ENCODE measurements around the gene CAPN8.

DNA sequence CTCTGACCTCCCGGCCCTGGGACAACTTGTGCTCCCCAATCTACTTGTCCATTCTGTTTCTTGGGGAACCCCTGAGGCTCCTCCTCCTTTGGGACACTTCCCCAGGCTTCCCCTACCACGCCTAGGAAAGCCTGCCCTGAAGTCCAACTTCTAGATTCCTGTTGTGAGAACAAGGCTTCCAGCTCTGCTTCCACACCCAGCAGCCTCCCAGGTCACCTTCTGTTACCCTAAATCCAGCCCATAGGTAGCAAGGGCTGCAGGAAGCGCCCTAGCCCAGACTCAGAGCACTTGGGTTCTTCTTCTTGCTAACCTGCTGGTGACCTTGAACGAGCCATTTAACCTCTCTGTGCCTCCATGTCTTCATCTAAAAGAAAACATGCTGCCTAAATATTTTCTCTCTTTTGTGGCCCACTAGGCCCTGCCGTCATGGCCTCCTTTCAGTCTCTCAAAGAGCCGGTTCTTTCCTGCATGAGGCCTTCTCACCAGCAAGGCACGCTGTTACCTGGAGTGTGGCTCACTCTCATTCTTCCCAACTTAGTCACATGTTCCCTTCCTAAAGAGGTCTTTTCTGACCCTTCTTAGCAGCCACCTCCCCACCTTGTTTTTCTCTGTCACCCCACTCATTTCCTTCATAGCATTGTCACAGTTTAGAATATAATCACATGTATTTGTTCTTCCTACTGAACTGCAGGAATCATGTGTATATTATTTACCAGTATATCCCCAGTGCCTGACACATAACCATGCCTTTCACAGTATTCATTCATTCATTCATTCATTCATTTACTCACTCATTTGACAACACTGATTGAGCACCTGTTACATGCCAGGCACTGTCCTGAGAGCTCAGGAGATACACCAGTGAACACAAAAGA is 48.3 kb upstream of the CAPN8 start:
- TF ChIP-seq, protein P1, sequence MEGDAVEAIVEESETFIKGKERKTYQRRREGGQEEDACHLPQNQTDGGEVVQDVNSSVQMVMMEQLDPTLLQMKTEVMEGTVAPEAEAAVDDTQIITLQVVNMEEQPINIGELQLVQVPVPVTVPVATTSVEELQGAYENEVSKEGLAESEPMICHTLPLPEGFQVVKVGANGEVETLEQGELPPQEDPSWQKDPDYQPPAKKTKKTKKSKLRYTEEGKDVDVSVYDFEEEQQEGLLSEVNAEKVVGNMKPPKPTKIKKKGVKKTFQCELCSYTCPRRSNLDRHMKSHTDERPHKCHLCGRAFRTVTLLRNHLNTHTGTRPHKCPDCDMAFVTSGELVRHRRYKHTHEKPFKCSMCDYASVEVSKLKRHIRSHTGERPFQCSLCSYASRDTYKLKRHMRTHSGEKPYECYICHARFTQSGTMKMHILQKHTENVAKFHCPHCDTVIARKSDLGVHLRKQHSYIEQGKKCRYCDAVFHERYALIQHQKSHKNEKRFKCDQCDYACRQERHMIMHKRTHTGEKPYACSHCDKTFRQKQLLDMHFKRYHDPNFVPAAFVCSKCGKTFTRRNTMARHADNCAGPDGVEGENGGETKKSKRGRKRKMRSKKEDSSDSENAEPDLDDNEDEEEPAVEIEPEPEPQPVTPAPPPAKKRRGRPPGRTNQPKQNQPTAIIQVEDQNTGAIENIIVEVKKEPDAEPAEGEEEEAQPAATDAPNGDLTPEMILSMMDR (IDR thresholded peaks at IDR 0.05 in 2 of 3, conservative IDR thresholded peaks at IDR 0.05 in 1 of 3; ENCODE audit: borderline replicate concordance in 1 of 3, insufficient read depth in 1 of 3, low read depth in 2 of 3, low read length in 2 of 3) = no peak
- TF ChIP-seq YY1 (IDR thresholded peaks at IDR 0.05; ENCODE audit: extremely low read depth, insufficient replicate concordance, low read depth, low read length) = peak; percentile 67
- TF ChIP-seq POLR2A (IDR thresholded peaks at IDR 0.05; ENCODE audit: borderline replicate concordance, extremely low read depth, insufficient read depth, insufficient read length) = no peak
- no peak for TF ChIP-seq EZH2phosphoT487 (IDR thresholded peaks at IDR 0.05; ENCODE audit: borderline replicate concordance)
- TF ChIP-seq, protein P2, sequence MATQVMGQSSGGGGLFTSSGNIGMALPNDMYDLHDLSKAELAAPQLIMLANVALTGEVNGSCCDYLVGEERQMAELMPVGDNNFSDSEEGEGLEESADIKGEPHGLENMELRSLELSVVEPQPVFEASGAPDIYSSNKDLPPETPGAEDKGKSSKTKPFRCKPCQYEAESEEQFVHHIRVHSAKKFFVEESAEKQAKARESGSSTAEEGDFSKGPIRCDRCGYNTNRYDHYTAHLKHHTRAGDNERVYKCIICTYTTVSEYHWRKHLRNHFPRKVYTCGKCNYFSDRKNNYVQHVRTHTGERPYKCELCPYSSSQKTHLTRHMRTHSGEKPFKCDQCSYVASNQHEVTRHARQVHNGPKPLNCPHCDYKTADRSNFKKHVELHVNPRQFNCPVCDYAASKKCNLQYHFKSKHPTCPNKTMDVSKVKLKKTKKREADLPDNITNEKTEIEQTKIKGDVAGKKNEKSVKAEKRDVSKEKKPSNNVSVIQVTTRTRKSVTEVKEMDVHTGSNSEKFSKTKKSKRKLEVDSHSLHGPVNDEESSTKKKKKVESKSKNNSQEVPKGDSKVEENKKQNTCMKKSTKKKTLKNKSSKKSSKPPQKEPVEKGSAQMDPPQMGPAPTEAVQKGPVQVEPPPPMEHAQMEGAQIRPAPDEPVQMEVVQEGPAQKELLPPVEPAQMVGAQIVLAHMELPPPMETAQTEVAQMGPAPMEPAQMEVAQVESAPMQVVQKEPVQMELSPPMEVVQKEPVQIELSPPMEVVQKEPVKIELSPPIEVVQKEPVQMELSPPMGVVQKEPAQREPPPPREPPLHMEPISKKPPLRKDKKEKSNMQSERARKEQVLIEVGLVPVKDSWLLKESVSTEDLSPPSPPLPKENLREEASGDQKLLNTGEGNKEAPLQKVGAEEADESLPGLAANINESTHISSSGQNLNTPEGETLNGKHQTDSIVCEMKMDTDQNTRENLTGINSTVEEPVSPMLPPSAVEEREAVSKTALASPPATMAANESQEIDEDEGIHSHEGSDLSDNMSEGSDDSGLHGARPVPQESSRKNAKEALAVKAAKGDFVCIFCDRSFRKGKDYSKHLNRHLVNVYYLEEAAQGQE (IDR thresholded peaks at IDR 0.05; ENCODE audit: low read depth) = no peak
- TF ChIP-seq SRF (IDR thresholded peaks at IDR 0.05; ENCODE audit: low read depth) = no peak
- TF ChIP-seq ZNF274 (IDR thresholded peaks at IDR 0.05; ENCODE audit: low read depth, low read length) = no peak
- no peak for TF ChIP-seq FOSL1 (IDR thresholded peaks at IDR 0.05; ENCODE audit: low read depth)
- TF ChIP-seq MAX (IDR thresholded peaks at IDR 0.05) = no peak
